Endothelial cell of umbilical vein (primary cell): ENCODE measurements around the gene NCOA3.

ENCODE experiments used
- EZH2 ChIP-seq: IDR thresholded peaks from 2 replicates; pipeline ENCODE4 v1.6.1; 2012; ENCODE audit warnings: borderline replicate concordance, low read depth, mild to moderate bottlenecking, moderate library complexity, low read length, inconsistent platforms; ENCODE audit not compliant: severe bottlenecking
- JUN ChIP-seq: IDR thresholded peaks from 2 replicates; pipeline ENCODE4 v1.6.1; 2011; ENCODE audit warnings: borderline replicate concordance, low read depth; ENCODE audit not compliant: insufficient read length, insufficient read depth
- MYC ChIP-seq: IDR thresholded peaks from one replicate; pipeline ENCODE4 v1.6.1; 2011; ENCODE audit warnings: mild to moderate bottlenecking, low read depth, low read length
- POLR2A ChIP-seq: IDR thresholded peaks from 2 replicates; pipeline ENCODE4 v1.6.1; 2012; ENCODE audit warnings: low read depth, mild to moderate bottlenecking, control low read depth, low read length
- POLR2AphosphoS5 ChIP-seq: IDR thresholded peaks from 2 replicates; pipeline ENCODE4 v1.6.1; 2012; ENCODE audit warnings: low read depth, mild to moderate bottlenecking, control low read depth, low read length, moderate library complexity; ENCODE audit not compliant: insufficient read depth
- TF ChIP-seq, protein P1 (sequence below), 2 donors: IDR thresholded peaks; 1 replicate in 1 of 2; 2 replicates in 1 of 2; pipeline ENCODE4 v1.5.1; 2011; ENCODE audit warnings: low read length in 2 of 2, mild to moderate bottlenecking in 2 of 2, moderate library complexity in 2 of 2, control low read depth in 1 of 2, inconsistent platforms in 1 of 2, low read depth in 1 of 2; ENCODE audit not compliant: insufficient read depth in 1 of 2; ENCODE audit errors: extremely low read depth in 1 of 2
- TF ChIP-seq, protein P2 (sequence below): IDR thresholded peaks from 2 replicates; pipeline ENCODE4 v1.6.1; 2011; ENCODE audit not compliant: insufficient read depth, insufficient read length

DNA sequence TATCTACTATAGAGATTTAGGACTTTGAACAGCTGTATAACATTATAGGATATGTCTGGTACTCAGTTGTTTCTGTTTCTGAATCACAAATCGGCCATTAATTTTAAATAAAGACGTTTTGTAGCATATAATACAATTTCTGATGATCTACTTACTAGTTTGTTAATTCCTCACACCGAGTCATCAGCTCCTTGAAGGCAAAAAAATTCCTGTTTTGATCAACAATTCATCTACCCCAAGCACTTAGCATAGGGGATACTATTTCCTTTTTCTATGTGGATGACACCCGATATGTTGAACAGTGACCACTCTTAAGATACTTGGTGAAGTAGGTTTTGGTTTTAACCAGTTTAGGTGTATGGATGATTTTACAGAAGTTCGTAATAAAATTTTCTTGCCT, 107.3 kb downstream of the NCOA3 start:
- TF ChIP-seq, protein P1, sequence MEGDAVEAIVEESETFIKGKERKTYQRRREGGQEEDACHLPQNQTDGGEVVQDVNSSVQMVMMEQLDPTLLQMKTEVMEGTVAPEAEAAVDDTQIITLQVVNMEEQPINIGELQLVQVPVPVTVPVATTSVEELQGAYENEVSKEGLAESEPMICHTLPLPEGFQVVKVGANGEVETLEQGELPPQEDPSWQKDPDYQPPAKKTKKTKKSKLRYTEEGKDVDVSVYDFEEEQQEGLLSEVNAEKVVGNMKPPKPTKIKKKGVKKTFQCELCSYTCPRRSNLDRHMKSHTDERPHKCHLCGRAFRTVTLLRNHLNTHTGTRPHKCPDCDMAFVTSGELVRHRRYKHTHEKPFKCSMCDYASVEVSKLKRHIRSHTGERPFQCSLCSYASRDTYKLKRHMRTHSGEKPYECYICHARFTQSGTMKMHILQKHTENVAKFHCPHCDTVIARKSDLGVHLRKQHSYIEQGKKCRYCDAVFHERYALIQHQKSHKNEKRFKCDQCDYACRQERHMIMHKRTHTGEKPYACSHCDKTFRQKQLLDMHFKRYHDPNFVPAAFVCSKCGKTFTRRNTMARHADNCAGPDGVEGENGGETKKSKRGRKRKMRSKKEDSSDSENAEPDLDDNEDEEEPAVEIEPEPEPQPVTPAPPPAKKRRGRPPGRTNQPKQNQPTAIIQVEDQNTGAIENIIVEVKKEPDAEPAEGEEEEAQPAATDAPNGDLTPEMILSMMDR (IDR thresholded peaks at IDR 0.05; ENCODE audit: extremely low read depth in 1 of 2, insufficient read depth in 1 of 2, low read depth in 1 of 2, low read length in 2 of 2) = no peak
- TF ChIP-seq MYC (no peak), POLR2A (no peak), JUN (no peak), POLR2AphosphoS5 (no peak), EZH2 (no peak)
- TF ChIP-seq, protein P2, sequence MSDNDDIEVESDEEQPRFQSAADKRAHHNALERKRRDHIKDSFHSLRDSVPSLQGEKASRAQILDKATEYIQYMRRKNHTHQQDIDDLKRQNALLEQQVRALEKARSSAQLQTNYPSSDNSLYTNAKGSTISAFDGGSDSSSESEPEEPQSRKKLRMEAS = no peak
